ENCODE measurements around the gene ADAMTS14.

Gene ADAMTS14

DNA sequence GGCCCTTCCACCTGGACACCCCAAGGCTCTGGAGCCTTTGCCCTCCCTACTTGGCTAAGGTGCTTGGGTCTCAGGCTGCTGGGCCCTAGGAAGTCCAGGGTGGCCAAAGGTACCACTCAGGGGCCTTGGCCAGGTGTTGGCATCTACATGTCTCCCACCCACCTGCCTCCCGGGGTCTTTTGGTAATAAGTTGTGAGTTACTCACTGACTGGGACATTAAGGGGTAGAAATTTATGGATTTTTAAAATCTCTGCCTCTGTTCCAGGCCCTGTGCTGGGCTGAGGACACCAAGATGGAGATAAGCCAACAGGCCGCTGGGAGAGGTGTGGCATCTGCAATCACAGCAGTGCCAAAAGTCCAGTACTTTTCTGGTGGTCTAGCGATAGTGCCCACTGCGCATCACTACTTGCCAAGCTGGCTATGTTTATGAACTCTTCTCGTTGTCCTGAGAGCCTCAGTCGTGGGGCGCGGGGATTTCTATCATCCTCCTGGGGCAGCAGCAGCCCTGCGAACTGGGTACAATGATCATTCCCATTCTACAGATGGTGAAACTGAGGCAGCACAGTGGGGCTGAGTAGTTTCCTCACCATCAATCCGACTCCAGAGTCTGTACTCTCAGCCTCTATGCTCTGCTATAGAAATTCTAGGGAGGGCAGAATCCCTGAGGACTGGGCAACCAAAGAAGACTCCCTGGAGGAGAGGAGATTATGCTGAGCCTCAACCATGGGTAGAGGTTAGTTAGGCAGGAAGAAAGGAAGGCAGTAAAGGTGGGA lies 76.7 kb downstream of the ADAMTS14 start:
- DNase-seq: no peak

GRCh38 chr10:70749756-70750155 lies 77.5 kb downstream of the ADAMTS14 start:
- no peak for DNase-seq

GRCh38 chr10:70750156-70750703 lies 77.9 kb downstream of the ADAMTS14 start:
- DNase-seq: no peak

DNA sequence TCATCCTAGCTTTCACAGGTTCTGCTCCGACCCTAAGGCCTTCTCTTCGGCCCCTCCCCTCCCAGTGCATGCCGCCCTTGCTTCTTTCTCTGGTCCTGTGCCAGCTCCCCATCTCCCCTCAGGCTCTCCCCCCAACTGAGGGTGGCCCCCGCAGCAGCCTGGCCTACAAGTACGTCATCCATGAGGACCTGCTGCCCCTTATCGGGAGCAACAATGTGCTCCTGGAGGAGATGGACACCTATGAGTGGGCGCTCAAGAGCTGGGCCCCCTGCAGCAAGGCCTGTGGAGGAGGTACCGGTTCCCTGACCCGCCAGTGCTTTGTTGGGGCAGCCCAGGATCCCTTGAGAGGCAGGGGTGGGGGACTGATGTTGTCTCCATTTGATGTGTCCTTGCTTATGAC lies 79.0 kb downstream of the ADAMTS14 start:
- no peak for DNase-seq

DNA sequence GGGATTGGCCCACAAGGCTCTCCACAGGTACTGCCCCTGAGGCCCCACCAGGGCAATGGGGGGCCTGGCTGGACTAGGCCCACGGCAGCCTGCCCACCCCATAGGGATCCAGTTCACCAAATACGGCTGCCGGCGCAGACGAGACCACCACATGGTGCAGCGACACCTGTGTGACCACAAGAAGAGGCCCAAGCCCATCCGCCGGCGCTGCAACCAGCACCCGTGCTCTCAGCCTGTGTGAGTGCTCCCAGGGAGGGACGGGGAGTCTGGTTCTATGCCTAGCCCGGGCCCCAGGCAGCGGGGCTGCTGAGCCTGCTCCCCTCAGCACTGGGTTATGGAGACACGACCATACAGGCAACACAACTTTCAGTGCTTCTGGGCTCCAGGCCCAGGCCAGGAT lies 79.7 kb downstream of the ADAMTS14 start:
- DNase-seq: no peak

- no peak for DNase-seq
These were observed 80.3 kb downstream of the ADAMTS14 start for GRCh38 chr10:70752571-70752970.

DNA sequence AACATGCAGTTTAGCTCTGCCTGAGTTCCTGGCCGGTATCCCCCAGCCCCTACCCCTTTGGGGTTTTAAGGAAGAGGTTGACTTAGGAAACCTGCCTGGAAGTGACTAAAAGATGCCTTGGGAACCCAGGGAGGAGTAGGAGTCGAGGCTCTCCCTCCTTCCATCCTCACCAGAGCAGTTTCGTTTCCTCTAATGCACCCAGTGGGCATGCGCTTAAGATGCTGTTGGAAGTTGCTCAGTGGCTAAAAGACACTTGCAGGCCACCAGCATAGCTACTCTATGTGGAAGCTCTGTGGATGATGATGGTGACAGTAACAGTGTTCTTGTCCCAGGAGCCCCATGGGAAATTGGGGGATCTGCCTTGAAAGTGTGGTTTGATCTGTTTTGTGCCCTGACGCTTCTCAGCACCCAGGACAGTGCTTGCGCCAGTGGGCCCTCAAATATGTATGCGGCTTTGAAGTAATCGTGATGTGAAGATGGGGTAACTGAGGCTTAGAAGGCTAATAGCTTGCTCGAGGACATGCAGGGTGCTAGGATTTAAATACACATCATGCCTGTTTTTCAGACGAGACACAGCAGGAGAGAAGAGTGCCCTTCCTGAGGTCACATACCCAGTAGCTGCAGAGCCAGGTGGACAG lies 80.8 kb downstream of the ADAMTS14 start:
- peak in 4 of 51 donors; percentile 7 to 30 (median 15) for DNase-seq

GRCh38 chr10:70753841-70754621 lies 81.7 kb downstream of the ADAMTS14 start:
- DNase-seq: no peak

DNA sequence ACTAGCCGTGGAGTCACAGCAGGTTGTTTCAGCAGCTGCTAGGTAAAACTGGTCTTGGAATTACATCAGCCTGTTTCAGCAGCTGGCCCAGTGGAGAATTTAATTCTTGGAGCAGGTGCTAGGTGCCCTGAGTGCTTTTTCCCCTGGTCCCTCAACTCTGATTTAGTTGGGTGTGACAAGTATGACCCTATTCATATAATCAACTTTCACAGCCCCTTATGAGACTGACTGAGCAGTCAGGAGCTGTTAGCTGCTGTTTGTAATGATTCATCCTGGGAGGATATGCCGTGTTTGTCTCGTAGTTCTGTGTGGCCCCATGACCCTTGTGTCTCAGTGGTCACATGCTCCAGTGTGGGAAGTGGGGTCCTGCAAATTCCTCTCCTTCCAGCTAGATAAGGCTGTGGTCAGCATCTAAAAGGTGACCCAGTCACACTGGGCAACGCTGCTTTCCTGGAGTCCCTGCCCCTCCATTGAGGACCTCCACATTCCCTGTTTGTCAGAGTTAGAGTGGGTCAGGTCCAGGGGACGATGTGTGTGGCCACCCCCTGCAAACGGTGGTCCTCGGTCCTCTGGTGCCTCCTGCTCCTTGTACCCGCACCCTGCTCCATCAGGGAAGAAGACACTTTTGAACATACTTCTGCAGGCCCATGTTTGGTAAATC lies 84.5 kb downstream of the ADAMTS14 start:
- DNase-seq: no peak

- no peak for DNase-seq
These were observed 85.5 kb downstream of the ADAMTS14 start for GRCh38 chr10:70757856-70758255.

DNA sequence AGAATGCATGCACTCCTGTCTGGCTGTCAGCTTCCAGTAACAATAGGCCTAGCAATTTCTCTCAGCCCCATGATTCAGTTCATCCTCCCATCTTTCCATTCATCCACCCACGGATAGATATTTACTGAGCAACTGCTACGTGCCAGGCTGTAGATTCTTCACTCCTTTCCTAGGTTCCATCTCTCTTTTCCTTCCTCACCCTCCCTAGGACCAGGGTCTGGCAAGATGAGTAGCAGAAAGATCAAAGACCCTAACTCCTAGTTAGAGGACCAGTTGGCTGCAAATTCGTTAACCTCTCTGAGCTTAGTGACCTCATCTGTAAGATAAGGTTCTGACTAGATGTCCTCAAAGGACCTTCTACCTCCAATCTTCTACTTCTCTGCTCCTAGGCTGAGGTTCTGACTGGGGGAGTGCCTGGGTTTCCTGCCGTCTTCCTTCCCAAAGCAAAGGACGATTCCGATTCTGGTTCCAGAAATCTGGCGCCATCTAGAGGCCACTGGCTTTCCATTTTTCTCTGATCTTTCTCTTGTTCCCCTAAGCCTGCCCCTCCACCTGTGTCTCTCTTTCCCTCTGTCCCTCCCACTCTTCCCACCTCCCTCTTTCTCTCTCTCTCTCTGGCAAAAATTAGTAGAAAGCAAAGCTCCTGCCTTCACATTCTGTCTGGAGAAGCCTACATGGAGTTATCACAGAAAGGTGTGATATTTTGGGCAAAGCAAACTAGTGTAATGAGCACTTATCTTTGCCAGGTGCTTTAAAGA lies 86.6 kb downstream of the ADAMTS14 start:
- DNase-seq: peak in 45 of 51 donors; percentile 3 to 81 (median 47)

DNA sequence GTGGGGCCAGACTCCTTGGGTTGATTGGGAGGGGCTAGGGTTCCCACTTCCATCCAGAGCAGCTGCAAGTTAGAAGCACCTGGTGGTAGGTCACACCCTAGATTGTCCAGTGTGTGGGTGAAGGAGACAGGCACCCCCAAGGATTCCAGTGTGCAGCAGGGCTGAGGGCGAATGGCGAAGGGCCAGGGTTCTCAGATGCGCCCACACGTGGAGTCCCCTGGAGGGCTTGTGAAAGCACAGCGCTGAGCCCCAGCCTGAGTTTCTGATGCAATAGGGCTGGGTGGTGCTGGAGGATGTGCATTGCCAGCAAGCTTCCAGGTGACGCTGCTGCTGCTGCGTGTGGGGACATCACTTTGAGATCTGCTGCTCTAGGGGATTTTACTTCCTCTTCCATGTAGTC lies 87.5 kb downstream of the ADAMTS14 start:
- DNase-seq: no peak

GRCh38 chr10:70760271-70760787 lies 88.0 kb downstream of the ADAMTS14 start:
- DNase-seq: no peak

- DNase-seq: peak in 3 of 51 donors; percentile 6 to 11 (median 8)
These were observed 88.8 kb downstream of the ADAMTS14 start for GRCh38 chr10:70761031-70761601.

DNA sequence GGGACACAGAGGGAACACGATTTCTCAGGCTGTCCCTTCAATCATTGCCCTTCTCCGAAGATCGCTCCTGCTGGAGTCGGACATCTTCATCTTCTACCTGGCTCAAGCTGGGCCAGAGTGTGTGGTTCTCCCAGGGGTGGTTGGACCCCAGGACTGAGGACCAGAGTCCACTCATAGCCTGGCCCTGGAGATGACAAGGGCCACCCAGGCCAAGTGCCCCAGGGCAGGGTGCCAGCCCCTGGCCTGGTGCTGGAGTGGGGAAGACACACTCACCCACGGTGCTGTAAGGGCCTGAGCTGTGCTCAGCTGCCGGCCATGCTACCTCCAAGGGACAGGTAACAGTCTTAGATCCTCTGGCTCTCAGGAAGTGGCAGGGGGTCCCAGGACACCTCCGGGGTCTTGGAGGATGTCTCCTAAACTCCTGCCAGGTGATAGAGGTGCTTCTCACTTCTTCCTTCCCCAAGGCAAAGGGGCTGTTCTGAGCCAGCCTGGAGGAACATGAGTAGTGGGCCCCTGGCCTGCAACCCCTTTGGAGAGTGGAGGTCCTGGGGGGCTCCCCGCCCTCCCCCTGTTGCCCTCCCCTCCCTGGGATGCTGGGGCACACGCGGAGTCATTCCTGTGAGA lies 89.5 kb downstream of the ADAMTS14 start:
- DNase-seq: no peak

DNA sequence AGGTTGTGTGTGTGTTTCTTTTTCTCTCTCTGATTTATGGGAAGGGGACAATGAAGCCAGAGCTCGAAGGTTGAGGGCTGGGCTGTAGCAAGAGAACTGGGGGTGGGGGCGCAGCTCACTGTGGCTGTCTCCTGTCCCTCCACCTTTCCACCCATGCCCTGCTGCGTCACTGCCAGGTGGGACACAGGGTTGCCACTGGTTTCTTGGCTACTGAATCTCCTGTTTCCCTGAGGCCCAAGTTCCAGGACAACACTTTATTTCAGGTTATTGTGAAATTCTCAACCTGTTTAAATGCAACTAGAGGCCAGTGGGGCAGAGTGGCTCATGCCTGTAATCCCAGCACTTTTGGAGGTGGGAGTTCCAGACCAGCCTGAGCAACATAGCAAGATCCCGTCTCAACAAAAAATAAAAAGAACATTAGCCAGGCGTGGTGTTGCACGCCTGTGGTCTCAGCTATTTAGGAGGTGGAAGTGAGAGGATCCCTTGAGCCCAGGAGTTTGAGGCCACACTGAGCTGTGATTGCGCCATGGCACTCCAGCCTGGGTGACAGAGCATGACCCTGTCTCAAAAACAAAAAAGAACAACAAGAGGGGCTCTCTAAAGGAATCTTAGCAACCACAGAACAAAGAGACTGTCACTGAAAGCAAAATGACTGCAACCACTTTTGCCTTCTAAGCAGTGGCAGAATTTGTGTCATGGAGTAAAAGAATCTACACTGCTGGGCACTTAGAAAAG lies 90.3 kb downstream of the ADAMTS14 start:
- DNase-seq: no peak

DNA sequence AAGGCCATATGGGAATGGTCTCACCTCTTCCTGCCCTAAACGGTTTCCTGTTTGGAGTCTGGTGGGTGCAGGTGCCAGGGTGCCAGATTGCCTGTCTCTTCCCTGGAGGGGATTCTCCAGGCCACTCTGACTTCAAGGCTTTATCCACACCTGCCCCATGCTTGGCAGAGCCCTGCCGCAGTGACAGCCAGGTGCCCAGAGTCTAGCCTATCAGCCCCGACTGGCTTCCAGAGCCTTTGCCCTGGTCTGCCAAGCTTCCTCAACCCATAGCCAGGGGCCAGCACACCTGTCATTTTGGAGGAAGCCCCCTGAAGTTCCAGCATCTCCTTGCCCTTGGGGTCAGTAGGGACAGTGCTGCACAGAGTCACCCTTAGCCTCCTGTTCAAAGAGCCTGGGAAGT lies 91.3 kb downstream of the ADAMTS14 start:
- no peak for DNase-seq

DNA sequence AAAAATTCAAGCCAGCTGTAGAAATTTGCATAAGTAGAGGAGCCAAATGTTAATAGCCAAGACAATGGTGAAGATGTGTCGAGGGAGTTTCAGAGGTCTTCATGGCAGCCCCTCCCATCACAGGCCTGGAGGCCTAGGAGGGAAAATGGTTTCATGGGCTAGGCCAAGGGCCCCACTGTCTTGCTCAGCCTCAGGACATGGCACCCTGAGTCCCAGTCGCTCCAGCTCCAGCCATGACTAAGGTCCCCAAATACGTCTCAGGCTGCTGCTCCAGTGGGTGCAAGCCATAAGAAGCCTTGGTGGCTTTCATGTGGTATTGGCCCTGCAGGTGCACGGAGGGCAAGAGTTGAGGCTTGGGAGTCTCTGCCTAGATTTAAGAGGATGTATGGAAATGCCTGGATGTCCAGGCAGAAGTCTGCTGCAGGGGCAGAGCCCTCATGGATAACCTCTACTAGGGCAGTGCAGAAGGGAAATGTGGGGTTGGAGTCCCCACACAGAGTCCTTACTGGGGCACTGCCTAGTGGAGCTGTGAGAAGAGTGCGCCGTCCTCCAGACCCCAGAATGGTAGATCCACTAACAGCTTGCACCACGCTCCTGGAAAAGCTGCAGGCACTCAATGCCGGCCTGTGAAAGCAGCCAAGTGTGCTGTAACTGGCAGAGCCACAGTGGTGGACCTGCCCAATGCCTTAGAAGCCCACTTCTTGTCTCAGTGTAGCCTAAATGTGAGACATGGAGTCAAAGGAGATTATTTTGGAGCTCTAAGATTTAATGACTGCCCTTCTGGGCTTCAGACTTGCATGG lies 93.7 kb downstream of the ADAMTS14 start:
- no peak for DNase-seq

Measured in hypothalamus (tissue), 51 donors.